ENCODE measurements around the gene PCDH1. TPM values are rescaled to one million over a fixed set of nuclear protein-coding genes. Genes with fewer than 3 reads are reported as not detected.

PCDH1 gene
- total RNA-seq, 2 donors from 2014 or later, result 0.56 TPM; not detected in 1

DNA sequence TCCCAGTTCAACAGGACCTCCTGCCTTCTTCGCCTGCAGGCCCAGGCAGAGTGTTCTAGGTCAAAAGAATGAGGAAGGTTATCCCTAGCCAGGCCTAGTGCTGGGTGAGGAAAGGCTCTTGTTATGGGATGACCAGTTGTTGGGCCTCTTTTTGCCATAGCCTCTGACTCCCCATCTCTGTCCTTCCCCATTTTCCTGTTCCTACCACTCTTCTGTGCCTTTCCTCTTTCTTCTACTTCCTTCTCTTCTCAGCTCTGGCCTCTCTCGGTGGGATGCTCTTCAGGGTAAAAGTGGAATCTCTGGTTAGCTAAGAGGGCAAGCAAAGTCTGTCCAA lies 1.2 kb upstream of the PCDH1 start:
- peaks cover 0 to 14% of the 10 kb centered on the region in 2 donors for H3K36me3 Mint-ChIP-seq
- DNase-seq (ENCODE audit: low spot score in 2 of 2) (no peak), ATAC-seq (no peak)
- no peak overlapping the region for H3K27ac Mint-ChIP-seq
- no peaks in the 10 kb centered on the region for H3K9me3 Mint-ChIP-seq

DNA sequence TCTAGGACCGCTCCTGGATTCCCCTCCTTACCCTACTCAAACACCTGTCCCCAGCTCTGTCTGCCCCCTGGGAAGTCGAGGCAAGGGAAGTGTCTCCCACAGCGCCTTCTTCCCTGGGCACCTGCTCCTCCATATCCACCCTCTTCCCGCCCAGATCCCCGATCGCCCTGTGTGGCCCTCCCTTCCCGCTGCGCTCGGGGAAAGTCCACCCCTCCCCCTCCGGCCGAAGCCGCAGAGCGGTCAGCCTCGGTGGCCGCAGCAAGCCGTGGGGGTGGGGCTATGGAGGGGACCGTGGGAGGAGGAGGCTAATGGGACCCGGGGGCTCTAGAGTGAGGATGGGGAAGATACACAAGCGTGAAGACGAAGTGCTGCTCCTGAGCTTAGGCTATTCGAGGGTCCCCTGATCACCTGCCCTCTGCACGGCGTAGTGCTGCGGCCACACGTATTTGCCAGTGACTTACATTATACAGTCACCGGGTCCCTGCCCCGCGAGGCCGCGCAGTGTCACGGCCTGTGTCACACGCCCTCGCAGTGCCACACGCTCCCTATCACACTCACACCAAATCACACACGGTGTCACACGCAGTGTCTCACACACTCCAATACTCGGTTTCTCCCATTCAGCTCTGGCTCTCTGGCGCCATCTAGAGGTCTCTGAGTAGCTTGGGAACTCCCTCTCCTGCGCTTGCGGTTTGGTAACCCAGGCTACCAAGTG lies 658 bp upstream of the PCDH1 start:
- ATAC-seq, result peak; percentile 88 to 94
- H3K27ac Mint-ChIP-seq, result no peak overlapping the region
- DNase-seq (ENCODE audit: low spot score in 2 of 2), result peak; percentile 84 to 90
- no peaks in the 10 kb centered on the region for H3K9me3 Mint-ChIP-seq
- peaks cover 0 to 12% of the 10 kb centered on the region in 2 donors for H3K36me3 Mint-ChIP-seq

DNA sequence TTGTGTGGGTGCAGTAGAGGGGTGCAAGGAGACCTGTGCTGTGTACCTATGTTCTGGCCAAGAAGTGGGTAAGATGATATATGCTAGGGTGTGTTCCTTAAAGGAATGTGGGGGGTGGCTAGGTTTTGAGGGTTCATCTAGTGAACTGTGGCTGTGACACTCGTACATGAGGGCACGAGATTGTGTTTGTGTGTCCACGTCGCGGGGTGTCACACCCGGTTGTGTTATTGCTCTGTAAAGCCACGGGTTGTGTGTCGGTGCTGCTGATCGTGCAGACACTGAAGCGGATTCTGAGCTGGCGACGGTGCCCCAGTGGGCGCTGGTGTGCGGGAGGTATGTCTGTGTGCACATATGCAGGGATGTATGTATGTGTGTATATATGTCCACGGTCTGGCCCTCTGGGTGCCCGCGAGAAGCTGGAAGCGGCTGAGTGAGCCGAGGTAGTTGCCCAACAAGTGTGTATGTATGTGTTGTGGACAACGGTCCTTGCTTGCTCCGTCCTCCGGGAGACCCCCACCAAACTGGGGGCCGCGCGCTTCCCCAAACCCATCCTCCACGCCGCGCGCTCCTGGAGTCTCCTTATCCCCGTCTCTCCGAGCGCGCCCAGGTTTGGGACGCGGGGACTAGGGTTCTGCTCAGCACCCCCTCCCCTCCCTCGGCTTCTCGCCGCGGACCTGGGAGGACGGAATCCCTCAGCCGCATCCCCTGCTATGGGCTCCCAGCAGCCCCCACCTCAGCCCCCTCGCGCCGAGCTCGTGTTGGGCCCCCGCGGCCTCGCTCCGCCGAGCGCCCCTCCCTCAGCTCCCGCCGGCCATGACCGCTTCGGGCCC lies 639 bp downstream of the PCDH1 start:
- peak in 1 of 2 donors; percentile 19 for DNase-seq (ENCODE audit: low spot score in 2 of 2)

DNA sequence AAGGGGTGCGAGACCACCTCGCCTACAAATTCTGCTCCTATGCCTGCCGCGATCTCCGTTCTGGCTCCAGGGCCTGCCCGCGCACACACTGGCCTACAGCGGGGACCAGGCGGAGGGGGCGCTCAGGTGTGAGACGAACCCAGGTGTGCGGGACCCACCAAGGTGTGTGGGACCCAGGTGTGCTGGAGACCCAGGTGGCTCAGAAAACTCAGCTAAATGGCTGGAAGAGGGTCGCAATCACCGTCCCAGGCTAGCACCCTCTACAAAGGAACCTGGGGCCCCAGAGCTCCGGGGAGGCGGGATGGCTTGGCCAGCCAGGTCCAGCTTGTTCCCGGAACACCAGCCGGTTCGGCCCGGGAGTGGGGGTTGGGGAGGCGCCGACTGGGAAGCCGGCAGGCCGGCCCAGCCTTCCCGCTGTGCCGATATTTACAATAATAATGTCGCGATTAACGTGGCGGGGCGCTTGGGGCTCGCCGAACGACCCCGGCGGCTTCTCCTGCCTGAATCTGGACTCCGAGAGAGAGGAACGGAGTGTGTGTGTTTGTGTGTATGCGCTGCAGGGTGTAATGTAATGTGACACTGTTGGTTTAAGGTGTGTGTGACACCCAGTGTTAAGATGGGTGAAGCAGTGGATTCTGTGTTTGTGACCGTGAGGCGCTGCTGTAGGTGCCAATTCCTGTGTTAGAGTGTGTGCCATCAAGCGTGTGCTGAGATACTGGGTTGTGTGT lies 1.4 kb downstream of the PCDH1 start:
- no peak for ATAC-seq
- no peak for DNase-seq (ENCODE audit: low spot score in 2 of 2)
- Mint-ChIP-seq H3K27ac (no peak overlapping the region), H3K9me3 (no peaks in the 10 kb centered on the region), H3K36me3 (peaks cover 0 to 10% of the 10 kb centered on the region in 2 donors)

More for the DNA sequence above, 639 bp downstream of the PCDH1 start:
- Mint-ChIP-seq H3K36me3 (peaks cover 0 to 10% of the 10 kb centered on the region in 2 donors), H3K27ac (no peak overlapping the region), H3K9me3 (no peaks in the 10 kb centered on the region)
- ATAC-seq, result no peak

DNA sequence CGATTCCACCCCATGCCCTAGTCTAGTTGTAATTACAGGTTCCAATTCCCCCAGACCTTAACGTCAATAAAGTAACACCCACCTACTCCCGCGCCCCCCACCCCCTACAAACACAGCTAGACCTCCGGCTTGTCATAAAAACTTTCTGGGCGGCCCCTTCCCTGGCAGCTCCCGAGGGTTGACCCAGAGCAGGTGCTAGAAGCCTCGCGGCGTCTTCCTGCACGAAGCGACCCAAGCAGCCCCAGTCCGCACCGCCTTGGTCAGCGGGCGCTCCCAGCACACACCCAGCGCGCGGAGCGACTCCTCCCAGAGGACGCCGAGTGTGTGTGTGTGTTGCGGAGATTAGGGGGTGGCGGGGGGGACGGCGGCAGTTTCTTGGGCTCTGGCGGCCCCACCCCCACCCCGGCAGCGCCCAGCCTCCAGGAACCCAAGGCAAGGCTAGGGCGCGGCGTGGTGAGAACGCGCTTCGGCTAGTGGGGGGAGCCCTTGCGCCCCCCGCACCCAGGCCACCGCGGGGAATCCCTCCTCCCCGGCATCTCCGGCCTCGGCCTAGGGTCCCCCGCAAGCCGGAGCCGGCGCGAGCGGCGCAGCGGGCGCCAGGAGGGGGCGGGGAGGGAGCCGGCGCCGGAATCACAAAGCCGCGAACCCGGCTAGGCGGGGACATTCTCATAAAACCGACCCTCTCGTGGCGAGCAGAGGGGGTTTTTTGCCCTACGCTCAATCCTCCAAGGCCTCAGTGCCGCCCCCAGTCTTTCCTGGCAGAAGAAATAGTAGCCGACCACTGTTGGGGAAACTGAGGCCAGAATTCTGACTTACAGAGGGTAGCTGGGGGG lies 2.2 kb downstream of the PCDH1 start:
- no peak for DNase-seq (ENCODE audit: low spot score in 2 of 2)
- H3K27ac Mint-ChIP-seq, result no peak overlapping the region
- H3K36me3 Mint-ChIP-seq, result peaks cover 0 to 10% of the 10 kb centered on the region in 2 donors
- no peak for ATAC-seq
- H3K9me3 Mint-ChIP-seq, result no peaks in the 10 kb centered on the region

DNA sequence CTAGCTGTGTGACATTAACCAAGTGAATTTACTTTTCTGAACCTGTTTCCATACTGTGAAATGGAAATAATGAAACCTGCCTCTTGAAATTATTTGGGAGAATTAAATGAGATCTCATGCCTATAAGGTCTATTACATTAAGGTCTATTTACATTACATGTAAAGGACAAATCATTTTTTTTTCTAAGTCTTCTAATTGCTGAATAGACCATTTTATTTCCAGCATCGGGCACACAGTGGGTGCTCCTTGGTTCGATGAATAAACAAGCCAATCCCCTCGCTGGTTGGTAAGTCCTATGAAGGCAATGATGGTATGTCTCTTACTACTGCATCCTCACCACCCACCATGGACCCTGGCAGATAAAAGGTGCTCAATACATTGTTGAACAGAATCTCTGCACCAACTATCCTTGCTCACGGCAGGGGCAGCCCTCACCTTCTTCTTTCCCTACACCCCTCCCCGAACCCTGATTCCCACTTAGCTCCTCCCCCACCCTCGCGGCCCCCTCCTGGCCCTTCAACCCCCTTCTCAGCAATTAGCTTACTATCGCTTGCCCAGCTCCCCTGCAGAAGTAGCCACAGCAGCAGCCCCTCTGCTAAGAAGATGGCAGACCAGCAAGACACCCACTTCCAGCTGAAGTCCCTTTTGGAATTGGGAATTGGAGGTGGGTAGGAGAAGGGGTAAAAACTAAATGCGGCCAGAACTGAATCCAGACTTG lies 3.0 kb downstream of the PCDH1 start:
- no peak for DNase-seq (ENCODE audit: low spot score in 2 of 2)
- Mint-ChIP-seq H3K27ac (no peak overlapping the region), H3K36me3 (peaks cover 0 to 10% of the 10 kb centered on the region in 2 donors), H3K9me3 (no peaks in the 10 kb centered on the region)
- no peak for ATAC-seq

DNA sequence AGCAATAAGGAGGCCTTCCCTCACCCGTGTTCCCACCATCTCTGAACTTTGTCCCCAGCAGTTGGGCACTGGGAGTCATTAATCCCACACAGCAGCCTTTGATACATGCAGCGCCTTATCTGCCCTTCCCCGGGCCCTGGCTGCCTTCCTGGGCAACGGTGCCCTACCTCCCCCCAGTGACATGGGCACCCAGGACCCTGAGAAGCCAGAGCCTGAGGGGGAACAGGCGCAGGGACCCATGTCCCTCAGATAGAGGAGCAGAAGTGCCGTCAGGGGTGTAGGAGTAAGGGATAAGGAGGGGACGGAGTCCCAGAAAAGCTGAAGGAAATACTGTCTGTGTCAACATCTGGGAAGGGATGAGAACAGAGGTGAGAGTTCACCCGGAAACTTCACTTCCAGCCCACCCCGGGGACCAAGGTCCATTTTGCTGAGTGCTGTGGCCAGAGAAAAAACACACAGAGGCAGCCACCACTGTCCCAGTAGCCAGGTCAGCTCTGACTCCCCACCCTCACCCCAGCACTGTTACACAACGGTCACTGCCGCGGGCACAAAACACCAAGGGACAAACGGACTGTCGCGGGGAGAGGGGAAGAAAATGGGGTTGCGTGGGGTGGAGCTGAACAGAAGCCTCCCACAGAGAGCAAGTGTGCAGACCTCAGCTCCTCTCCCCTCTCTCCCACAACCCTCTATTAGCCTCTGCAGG lies 3.8 kb downstream of the PCDH1 start:
- no peak for ATAC-seq
- H3K27ac Mint-ChIP-seq, result no peak overlapping the region
- peak in 1 of 2 donors; percentile 47 for DNase-seq (ENCODE audit: low spot score in 2 of 2)
- peaks cover 0 to 10% of the 10 kb centered on the region in 2 donors for H3K36me3 Mint-ChIP-seq
- no peaks in the 10 kb centered on the region for H3K9me3 Mint-ChIP-seq

DNA sequence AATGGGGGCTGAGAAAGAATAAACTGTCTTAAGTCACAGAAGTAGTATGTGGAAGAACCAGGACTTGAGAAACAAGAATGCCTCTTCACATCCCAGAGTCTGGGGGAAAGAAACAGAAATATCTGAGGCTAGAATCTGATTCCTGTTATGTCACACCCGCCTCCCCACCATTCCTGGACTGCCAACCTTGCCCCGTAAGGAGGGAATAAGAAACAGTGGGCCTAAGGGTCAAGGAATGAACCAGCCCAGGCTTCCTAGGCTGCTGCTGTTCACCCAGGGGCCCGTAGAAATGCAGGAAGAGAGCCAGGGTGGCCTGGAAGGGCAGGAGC lies 4.3 kb downstream of the PCDH1 start:
- DNase-seq (ENCODE audit: low spot score in 2 of 2) (no peak), ATAC-seq (no peak)
- no peaks in the 10 kb centered on the region for H3K9me3 Mint-ChIP-seq
- peaks cover 0 to 6% of the 10 kb centered on the region in 2 donors for H3K36me3 Mint-ChIP-seq
- H3K27ac Mint-ChIP-seq, result no peak overlapping the region

DNA sequence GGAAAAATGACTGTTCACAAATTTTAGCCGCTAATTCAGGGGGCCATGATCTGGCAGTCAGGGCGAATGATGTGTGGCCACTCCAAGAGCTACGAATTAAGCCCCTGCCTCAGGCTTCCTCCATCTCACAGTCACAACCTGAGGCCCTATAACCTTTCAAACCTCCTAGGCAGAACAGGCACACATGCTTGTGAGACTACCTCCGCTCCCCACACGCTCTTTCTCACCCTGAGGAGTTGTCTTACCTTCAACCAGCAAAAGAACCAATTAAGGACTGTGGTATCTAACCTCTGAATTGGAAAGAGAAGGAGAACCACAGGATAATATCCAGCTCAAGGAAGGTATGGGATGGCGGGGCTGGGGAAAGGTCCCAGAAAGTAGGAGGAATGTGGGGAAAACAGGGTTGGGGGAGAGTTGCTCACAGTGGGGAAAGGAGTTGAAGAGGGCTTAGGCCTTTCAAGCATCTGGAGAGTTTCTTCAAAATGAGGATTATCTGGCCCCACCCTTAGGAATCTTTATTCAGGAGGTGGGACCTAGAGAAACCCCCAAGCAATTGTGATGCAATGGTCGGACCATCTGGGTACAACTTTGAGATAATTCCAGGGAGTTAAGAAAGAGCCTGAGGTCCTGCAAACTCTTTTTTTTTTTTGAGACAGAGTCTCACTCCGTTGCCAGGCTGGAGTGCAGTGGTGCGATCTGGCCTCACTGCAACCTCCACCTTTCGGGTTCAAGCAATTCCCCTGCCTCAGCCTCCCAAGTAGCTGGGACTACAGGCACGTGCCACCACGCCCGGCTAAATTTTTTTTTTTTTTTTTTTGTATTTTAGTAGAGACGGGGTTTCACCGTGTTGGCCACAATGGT lies 5.5 kb downstream of the PCDH1 start:
- H3K27ac Mint-ChIP-seq, result no peak overlapping the region
- H3K9me3 Mint-ChIP-seq, result no peaks in the 10 kb centered on the region
- H3K36me3 Mint-ChIP-seq, result peaks cover 0 to 5% of the 10 kb centered on the region in 2 donors
- no peak for ATAC-seq
- DNase-seq (ENCODE audit: low spot score in 2 of 2), result peak in 1 of 2 donors; percentile 25

DNA sequence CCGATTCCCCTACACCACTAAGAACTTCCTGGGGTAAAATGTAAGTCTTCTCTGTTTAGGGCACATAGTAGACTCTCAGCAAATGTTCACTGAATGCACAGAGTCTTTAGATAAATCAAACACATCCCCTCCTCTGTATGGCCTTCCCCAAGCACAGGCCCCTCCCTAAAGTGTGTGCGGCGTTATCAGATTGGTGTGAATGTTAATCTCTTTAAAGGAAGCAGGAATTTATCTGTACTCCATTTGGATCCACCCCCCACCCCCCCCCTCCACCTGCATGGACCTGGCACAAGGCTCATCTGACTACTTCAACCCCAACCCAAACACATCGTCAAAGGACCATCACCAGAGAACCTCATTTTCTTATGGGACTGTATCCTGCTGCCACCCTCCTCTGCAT lies 6.3 kb downstream of the PCDH1 start:
- ATAC-seq (no peak), DNase-seq (ENCODE audit: low spot score in 2 of 2) (no peak)
- no peak overlapping the region for H3K27ac Mint-ChIP-seq
- no peaks in the 10 kb centered on the region for H3K9me3 Mint-ChIP-seq
- H3K36me3 Mint-ChIP-seq, result no peaks in the 10 kb centered on the region

DNA sequence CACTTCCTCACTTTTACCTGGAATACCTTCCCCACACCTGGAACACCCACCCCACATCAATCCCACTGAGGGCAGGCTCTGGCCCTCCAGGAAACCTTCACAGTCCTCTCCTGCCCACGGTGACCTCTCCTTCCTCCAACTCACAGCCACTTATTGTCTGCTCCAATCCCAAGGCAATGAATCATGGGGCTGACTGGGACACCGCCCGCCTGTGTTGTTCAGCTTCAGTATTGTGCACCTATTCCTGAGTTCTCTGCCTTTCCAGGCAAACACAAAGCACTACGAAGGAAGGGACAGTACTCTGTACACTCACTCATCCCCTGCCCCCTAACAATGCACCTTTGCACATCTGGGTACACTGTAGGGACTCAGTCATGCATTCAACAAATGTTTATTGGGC lies 7.3 kb downstream of the PCDH1 start:
- ATAC-seq (no peak), DNase-seq (ENCODE audit: low spot score in 2 of 2) (no peak)
- Mint-ChIP-seq H3K27ac (no peak overlapping the region), H3K36me3 (no peaks in the 10 kb centered on the region), H3K9me3 (no peaks in the 10 kb centered on the region)

DNA sequence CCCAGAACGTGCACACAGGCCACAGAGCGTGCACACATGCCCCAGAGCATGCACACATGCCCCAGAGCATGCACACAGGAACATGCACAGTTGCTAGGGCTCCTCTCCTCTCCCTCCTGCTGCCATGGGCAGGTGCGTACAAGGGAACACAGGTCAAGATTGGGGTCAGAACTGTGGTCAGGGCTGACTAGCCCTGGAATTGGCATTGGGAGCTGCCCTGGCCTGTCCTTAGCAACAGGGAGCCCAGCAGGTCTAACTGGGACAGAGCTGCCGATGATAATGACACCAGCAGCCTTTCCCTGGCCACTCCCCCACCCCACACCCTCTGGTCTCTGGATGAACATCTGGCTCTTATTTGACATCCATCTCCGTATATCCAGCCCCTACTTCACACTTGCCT lies 8.0 kb downstream of the PCDH1 start:
- ATAC-seq, result no peak
- Mint-ChIP-seq H3K27ac (no peak overlapping the region), H3K9me3 (no peaks in the 10 kb centered on the region)

DNA sequence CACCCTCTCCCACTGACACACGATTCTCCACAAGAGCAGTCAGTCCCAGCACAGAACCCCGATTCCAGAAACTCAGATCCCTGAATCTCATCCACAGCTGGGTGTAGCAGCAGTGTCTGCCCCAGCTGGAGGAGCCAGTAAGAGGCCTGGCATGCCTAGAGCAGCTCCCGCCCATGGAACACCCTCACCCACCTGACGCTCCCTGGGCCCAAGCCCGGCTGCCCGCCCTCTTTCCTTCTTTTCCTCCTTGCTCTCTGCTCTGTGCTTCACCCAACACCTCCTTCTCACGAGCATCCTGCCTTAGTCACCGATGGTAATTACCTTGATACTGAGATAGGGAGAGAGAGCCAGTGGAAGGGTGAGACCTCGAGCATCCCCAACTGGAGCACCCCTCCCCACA lies 8.7 kb downstream of the PCDH1 start:
- H3K9me3 Mint-ChIP-seq, result no peaks in the 10 kb centered on the region
- H3K27ac Mint-ChIP-seq, result no peak overlapping the region
- no peak for ATAC-seq
- no peaks in the 10 kb centered on the region for H3K36me3 Mint-ChIP-seq
- no peak for DNase-seq (ENCODE audit: low spot score in 2 of 2)

More for the DNA sequence above, 8.0 kb downstream of the PCDH1 start:
- H3K36me3 Mint-ChIP-seq, result no peaks in the 10 kb centered on the region
- DNase-seq (ENCODE audit: low spot score in 2 of 2), result no peak

DNA sequence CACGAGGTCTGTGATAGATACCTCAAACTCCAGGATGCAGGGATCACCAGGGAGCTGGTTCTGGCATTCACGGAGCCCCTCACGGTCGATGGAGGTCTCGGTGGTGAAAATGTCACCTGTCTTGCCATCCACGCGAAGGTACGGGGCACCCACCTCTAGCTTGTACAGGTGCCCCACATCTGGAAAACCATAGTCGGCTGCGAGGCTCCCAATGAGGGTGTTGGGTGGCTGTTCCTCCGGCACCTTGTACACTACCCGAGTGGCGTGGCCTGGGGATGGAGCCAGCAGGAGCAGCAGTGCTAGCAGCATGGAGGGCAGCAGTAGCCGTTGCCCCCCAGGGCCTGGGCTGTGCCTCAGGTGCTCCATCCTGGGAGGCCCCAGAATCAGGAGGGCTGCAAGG lies 9.2 kb downstream of the PCDH1 start:
- no peaks in the 10 kb centered on the region for H3K9me3 Mint-ChIP-seq
- no peak overlapping the region for H3K27ac Mint-ChIP-seq
- H3K36me3 Mint-ChIP-seq, result no peaks in the 10 kb centered on the region
- ATAC-seq (no peak), DNase-seq (ENCODE audit: low spot score in 2 of 2) (no peak)

DNA sequence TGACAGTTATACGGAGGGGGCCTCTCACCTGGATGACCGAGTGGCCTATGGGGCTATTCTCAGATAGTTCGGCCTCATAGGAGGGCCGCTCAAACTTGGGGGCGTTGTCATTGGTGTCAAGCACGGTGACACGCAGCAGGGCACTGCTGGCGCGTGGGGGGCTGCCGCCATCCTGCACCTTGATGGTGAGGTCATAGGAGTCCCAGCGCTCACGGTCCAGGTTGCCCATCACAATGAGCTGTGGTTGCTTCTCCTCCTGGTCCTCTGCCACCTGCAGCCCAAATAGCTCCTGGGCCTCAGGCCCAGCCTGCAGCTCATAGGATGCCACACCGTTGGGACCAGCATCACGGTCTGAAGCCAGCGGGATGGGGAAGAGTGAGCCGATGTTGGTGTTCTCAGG lies 9.7 kb downstream of the PCDH1 start:
- ATAC-seq, result no peak
- no peak for DNase-seq (ENCODE audit: low spot score in 2 of 2)
- no peaks in the 10 kb centered on the region for H3K9me3 Mint-ChIP-seq
- H3K27ac Mint-ChIP-seq, result no peak overlapping the region
- no peaks in the 10 kb centered on the region for H3K36me3 Mint-ChIP-seq
